Activated effector memory CD4-positive, alpha-beta T cell treated with anti-CD3 and anti-CD28 coated beads, Interleukin-2, amount 50 U/mL, for 16 hours (primary cell): Measurements from ENCODE around the gene USO1.
"Not testable (repeated sequence)": the region's sequence is repeated elsewhere in the genome, so short reads cannot be mapped to it uniquely, and the experiment has no call there.

Experiments used
- DNase-seq: peaks from one replicate; pipeline ENCODE4 v3.0.0-alpha.2; 2020

USO1 gene

GRCh38 chr4:75715105-75715799 is 9.1 kb upstream of the USO1 start:
- DNase-seq = no peak

GRCh38 chr4:75716054-75716453 is 8.3 kb upstream of the USO1 start:
- not testable (repeated sequence) for DNase-seq

GRCh38 chr4:75717408-75717807 is 7.0 kb upstream of the USO1 start:
- no peak for DNase-seq

- no peak for DNase-seq
Measured at GRCh38 chr4:75718529-75718928, 5.8 kb upstream of the USO1 start.

GRCh38 chr4:75722417-75722816 is 2.0 kb upstream of the USO1 start:
- DNase-seq = no peak

- DNase-seq = no peak
Measured at GRCh38 chr4:75723163-75724065, 963 bp upstream of the USO1 start.

GRCh38 chr4:75724867-75725724 is 719 bp downstream of the USO1 start:
- DNase-seq = peak; percentile 85

- not testable (repeated sequence) for DNase-seq
Measured at GRCh38 chr4:75725942-75726538, 1.7 kb downstream of the USO1 start.

- no peak for DNase-seq
Measured at GRCh38 chr4:75726577-75726976, 2.2 kb downstream of the USO1 start.

GRCh38 chr4:75727073-75727472 is 2.7 kb downstream of the USO1 start:
- no peak for DNase-seq

- no peak for DNase-seq
Measured at GRCh38 chr4:75729836-75730235, 5.5 kb downstream of the USO1 start.

GRCh38 chr4:75733369-75733768 is 9.0 kb downstream of the USO1 start:
- DNase-seq = no peak

- no peak for DNase-seq
Measured at GRCh38 chr4:75735525-75735924, 11.1 kb downstream of the USO1 start.

GRCh38 chr4:75736862-75737261 is 12.5 kb downstream of the USO1 start:
- DNase-seq = no peak

GRCh38 chr4:75737398-75737797 is 13.0 kb downstream of the USO1 start:
- DNase-seq = no peak

- DNase-seq = no peak
Measured at GRCh38 chr4:75741027-75741426, 16.6 kb downstream of the USO1 start.

GRCh38 chr4:75742451-75742850 is 18.1 kb downstream of the USO1 start:
- DNase-seq = no peak

GRCh38 chr4:75745161-75745560 is 20.8 kb downstream of the USO1 start:
- no peak for DNase-seq

GRCh38 chr4:75745721-75746199 is 21.4 kb downstream of the USO1 start:
- DNase-seq = no peak

- DNase-seq = no peak
Measured at GRCh38 chr4:75752637-75753036, 28.3 kb downstream of the USO1 start.

- no peak for DNase-seq
Measured at GRCh38 chr4:75769036-75769435, 44.7 kb downstream of the USO1 start.

GRCh38 chr4:75771607-75772006 is 47.2 kb downstream of the USO1 start:
- DNase-seq = no peak

GRCh38 chr4:75777589-75777988 is 53.2 kb downstream of the USO1 start:
- DNase-seq = no peak
